ENCODE measurements around the gene NDST3.

- no peak for TF ChIP-seq POLR2A (IDR thresholded peaks at IDR 0.05; ENCODE audit: low read depth)
- no peak for TF ChIP-seq POLR2AphosphoS5 (IDR thresholded peaks at IDR 0.05)
- TF ChIP-seq CTCF (IDR thresholded peaks at IDR 0.05) = no peak
- no peak for TF ChIP-seq EP300 (IDR thresholded peaks at IDR 0.05)
Measured at GRCh38 chr4:118004088-118004487, 30.2 kb upstream of the NDST3 start.

All from esophagus muscularis mucosa (tissue), 4 donors.